Occipital lobe (tissue), 2 donors: Measurements from ENCODE around the gene TTC7B. TPM values are rescaled to one million over a fixed set of nuclear protein-coding genes. Genes with fewer than 3 reads are reported as not detected.
A peak's percentile ranks its signal among the peaks of the same experiment; 100 is the strongest.
"Not testable (repeated sequence)": the region's sequence is repeated elsewhere in the genome, so short reads cannot be mapped to it uniquely, and the experiment has no call there.

Source experiments
- DNase-seq: peaks from one replicate; lab custom pipeline; 2025; lab: John Stamatoyannopoulos, UW
- total RNA-seq: library from RNA; depleted of rRNA; stranded (reverse); fragments of >200 nt; gene quantifications from one replicate; pipeline ENCODE4 v1.2.3, GENCODE V29; 2014

TTC7B gene
- total RNA-seq, 1 donor from 2014 or later: 23.2 TPM

DNA sequence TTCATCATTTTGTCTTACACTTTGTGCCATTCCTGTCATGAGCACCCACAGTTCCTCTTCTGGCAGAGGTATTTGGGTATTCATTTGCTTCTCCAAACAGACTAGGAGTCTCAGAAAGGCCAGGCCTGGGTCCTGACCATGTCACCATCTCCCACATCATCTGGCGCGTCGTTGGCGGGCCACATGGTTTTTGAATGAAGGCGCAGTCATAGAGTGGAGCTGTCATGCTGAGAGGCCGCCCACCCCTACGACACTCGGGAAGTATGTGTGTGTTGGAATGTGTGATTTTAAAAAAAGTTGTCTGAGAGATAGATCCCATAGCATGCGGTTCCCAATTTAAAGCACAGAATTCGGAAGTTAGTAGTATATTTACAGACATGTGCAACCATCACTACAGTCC, 15.6 kb upstream of the TTC7B start:
- no peak for DNase-seq

DNA sequence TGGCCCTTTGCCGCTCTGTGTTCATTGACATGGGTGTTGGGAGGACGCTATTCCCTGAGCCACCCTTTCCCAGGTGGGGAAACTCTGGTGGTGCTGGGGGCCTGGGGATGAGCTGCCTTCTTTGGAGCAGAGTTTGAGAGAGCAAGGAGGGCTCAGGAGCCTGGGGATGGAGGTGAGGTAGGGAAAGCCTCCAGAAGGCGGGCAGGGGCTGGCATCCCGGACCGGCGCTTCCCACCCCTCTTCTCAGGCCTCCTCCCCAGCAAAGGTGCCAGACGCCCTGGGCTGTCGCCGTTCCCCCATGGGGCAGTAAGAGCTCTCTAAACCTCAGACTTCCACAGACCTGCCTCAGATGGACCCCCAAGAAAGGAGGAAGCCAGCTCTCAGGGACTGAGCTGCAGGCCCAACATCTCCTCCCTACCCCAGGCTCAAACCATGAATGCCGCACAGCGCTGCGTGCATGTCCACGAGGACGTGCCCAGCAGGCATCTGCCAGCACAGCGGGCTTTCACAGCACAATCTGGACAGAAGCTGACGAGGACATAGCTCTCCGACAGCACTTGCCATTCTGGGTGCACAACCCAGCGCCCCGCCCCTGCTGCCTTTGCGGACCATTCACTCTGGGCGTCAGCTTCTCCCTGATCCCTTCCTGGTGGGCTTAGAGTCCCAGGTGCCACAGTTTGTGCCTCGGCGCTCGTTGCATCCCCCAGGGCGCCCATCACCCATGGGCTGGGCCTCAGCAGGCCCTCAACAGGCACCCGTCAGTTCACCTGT, 14.9 kb upstream of the TTC7B start:
- DNase-seq: no peak

DNA sequence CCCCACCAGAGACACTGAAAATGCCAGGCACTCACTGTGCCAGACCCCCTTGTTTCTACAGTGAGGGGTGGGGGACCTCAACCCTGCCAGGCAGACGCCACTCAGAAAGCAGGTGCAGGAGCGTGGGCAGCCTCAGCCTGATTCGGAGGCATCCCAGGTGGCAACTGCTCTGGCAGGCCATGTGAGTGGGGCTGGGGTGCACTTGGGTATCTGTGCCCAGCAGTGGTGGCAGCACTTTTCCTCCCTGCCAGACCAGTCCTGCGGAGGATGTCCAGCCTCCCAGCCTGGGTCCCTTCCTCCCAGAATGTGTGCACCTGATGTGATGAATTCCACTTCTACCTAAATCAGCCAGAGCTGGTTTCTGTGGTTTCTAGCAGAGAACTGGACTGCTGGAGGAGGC, 13.4 kb upstream of the TTC7B start:
- no peak for DNase-seq

DNA sequence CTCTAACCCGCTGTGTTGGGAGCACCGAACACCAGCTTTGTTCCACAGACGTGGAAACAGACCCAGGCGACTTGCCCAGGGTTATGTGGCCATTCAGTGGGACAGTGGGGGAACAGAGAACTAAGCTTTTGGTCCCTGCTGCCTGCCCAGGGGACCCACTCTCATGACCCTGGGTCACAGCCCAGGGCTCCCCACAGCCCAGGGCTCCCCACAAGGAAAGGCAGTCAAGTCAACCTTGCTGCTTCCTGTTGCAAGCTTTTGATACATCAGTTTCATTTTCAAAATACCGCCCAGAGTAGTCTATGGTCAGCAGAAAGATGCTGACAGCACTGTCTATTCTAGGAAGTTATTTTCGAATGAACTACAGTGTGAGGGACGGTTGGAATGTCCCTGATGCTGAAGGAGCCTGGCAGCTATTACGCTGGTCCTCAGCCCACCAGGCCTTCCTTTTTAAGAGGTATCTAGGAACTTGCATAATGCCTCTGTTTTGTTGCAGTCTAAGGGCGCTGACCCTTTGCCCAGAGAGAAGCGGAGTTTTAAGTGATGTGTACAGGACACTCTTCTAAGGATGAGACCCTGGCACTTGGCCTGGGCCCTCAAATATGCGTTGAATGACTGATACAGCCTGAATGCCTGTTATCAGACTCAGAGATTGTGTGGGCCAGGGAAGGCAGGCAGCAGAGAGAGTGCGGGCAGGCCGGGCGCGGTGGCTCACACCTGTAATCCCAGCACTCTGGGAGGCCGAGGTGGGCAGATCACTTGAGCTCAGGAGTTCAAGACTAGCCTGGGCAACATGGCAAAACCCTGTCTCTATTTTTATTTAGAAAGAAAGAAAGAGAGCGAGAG, 12.6 kb upstream of the TTC7B start:
- DNase-seq: no peak

DNA sequence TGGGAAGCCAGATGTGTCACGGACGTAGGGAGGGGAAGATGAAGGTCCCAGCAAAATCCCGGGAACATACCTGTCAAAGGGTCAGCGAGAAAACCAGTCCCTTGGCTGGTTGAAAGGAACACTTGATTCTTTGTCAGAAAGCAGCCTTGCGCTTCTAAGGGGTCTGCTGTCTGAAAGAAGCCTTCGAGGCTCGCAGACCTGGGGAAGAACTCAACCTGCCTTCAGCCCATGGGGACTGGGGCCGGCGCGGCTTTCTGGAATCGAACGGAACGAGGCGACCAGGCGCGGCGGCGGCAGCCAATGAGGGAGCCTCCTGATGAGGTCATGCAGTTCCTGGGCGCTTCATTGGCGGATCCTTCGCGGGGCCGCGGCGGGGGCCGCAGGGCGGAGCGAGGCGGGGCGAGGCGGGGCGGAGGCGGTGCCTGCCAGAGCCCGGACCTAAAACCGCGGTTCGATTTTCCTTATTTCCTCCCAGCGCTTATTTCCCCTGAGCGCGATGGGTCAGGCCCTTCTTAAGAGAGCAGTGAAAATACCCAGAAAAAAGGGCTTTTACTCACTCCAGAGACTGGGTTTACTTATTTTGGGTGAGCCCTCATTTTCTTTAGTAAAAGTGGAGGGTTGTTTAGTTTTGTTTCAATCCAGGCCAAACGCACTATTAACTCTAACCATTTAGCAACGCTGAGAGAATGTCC, 11.8 kb upstream of the TTC7B start:
- peak; percentile 93 for DNase-seq

DNA sequence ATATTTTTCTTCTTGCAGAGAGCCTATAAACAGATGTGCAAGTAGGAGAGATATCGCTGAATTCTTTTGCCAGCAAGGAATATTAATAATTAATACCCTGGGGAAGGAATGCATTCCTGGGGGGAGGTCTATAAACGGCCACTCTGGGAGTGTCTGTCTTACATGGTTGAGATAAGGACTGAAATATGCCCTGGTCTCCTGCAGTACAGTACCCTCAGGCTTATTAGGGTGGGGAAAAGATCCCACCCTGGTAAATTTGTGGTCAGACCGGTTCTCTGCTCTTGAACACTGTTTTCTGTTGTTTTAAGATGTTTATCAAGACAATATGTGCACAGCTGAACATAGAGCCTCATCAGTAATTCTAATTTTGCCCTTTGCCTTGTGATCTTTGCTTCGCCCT, 7.3 kb upstream of the TTC7B start:
- DNase-seq: not testable (repeated sequence)

DNA sequence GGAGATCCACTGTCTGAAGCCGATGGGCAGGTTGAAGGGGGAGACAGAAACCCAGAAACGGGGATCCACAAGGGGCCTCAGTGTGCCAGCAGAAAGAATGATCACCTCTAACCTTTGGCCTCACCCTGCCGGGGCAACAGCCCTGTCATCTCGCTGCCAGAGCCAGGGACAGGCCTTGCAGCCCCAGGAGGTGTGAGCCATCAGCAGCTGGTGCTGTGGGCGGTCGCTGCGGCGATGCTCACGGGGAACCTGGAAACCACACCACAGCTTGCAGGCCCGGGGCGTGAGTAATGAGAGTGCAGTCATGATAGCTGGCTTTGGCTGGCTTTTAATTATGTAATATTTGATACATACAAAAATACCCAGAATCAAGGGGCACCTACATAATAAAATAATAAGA, 4.7 kb upstream of the TTC7B start:
- DNase-seq: peak; percentile 48

DNA sequence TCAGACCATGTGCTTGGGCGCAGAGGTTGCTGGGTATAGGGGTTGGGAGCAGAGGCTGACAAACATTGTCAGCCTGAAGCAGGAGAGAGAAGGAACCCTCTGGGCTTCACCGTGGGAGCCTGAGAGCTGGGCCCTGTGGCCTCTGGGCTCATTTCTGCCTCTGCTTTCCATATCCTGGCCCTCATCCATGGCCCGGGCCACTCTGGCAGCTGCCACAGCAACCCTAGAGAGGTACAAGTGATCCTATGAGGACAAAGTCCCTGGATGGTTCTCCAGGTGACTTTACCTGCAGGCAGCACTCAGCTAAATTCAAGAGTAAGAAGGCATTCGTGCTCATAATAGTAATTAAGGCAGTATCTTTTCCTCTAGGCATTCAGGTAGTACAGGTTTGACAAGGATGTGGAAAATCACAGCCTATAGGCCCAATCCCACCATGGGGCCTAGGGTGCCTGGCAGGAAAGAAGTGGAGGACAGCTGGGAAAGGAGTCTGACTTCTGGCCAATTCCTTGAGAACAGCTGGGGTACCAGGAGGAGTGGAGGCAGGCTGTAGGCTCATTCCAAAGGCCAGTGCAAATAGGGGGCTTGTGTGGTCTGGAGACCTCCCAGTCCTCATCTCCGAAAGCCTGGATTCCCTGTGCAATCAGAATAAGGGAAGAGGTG, 3.6 kb upstream of the TTC7B start:
- DNase-seq: no peak

DNA sequence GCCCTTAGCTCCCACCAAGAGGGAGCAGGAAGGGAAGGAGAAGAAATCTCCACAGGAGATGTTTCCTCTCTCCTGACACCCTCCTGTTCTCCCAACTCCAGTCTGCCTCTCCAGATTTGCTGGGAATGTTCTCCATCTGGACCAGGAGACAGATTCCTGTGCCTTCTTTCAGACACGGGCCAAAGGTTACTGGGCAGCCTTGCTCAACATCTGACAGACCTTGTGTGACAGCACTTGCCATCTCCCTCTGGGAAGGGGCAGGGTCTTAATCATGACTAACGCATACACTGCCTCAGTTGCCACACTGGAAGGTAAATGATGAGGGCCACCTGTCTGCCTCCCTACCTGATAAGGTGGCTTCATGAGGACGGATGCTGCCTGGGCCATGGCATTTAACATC, 2.5 kb upstream of the TTC7B start:
- DNase-seq: no peak

DNA sequence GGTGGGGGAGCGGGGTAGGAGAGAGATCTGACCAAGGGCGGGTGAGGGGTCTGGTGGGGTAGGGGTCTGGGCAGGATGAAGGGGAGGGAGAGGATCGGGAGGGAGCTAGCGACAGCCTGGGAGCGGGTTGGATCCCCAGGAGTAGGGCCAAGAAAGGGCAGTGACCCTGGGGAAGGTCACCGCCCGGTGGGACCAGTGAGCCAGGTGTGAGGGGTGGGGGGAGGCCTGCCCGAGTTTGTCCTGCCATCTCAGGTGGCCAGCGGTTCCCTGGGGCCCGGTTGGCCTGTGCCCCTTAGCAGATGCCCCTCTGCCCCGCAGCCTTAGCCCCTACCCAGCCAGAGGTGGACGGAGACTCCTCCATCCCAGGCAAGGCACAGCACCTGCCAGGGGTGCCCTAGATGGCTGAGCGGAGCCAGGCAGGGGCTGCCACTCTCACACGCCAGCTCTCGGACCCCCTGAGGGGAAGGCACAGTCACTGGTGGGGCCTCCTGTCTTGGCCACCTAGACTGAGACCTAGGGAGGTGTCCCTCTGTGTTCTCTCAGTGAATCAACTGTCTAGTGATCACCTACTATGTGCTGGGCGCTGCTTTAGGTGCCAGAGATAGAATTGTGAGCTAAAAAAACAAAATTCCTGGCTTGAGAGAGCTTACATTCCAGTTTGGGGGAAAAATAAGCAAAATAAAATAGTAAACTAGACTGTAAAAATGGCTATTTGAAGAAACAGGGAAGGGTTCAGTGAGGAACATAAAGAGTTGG, 629 bp upstream of the TTC7B start:
- DNase-seq: no peak

DNA sequence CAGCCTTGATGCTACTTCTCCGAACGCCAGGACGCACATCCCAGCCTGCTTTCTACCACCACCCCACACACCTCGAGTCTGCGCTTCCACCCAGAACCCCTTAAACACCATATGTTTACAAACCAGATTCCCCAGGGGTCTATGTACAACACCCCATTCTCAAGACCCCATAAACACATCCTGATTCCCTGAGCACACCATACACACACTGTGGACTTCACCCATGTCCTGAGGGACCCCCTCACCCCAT, 733 bp downstream of the TTC7B start:
- no peak for DNase-seq

DNA sequence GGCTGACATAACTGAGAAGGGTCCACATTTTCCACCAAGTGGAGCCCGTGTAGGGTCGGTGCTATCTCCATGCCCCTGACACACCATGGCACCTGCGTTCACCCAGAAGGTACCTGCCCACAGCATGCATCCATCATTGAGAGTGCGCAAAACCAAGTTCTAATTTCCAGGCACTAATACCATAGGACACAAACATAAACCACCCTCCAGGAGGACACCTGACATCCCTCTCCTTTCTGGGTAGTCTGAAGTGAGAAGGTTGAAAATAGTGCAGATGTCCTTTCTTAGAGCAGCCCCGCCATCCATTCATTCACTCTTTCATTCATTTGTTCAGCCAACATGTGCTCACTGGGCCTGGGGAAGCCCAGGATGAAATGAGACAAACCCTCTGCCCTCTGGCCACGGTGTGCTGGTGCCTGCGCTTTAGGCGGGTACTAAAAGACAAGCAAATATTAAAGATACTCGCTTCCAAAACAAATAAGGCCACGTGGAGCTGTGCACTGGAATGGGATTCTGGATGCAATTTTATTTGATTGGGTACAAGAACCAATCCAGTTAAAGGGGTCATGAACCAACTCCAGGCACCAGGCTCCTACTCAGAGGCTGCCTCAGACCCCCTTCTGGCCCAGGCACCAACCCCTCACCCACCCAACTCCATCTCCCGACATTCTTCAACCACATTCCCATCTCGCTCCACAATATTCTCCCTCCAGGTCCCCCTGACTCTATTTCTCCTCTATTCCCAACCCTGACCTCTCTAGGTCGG, 1.2 kb downstream of the TTC7B start:
- no peak for DNase-seq

DNA sequence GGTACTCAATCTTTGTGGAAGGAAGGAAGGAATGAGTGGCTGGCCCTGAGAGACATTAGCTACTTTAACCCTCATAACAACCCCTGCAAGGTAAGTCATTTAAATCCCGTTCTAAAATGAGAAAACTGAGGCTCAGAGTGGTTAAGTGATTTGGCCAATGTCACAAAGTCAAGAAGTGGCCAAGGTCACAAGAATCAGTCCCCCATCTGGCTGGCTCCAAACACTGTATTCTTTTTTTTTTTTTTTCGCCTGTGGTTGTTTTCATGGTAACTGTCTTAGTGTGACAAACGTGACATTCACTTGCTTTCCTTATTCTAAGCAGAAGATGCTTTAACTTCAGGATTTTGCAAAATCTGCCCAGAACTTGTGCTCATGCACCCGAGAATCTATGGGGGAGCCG, 2.8 kb downstream of the TTC7B start:
- DNase-seq: no peak

DNA sequence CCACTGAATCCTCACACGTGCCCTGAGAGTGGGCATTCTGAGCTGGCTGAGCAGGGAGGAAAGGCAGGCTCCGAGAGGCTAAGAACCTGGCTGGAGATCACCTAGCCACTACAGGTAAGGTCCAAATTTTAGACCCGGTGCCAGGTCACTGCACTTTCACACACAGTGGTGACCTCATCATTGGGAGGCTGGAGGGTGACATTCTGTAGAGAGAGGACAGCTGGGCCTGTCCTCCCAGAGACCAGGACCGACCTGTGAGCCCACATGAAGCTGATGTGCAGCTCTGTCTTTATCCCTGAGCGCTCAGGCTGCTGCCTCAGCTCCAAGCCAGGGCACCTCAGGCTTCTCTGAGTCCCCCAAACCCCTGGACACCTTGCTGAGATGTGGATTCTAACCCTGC, 4.1 kb downstream of the TTC7B start:
- no peak for DNase-seq

DNA sequence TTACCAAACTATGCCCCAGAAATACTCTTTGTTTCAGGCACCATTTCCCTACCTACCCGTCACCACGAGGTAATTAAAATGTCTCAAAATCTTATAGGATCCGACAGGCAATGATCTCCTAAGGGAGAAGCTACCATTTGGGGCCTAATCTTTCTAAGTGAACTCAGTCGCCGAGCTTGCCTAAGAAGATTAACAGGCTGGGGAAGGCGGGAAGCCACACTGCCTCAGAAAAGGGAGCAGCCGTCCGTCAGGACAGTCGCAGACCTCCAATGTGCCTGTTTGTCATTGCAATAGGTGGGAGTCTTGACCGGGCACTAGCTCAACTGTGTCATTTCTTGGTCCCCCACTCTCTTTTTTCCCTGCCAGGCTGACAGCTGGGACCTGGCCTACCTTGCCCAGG, 4.6 kb downstream of the TTC7B start:
- no peak for DNase-seq

DNA sequence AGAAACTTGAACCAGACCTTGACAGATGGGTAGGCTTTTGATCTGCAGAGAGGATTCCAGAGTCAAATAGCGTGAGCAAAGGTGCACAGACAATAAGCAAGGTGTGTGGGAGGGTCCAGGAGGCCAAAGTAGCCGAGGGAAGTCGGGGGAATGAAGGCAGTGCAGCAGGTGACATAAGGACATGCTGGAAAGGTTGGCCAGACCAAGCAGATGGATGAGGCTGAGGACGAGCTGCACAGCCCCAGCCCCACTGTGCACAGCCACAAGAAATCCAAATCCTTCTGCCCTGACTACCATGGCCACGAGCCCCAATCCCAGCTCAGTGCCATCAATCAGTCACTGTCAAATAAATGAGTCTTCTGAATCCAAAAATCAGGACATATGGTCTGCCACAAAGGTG, 5.4 kb downstream of the TTC7B start:
- no peak for DNase-seq

DNA sequence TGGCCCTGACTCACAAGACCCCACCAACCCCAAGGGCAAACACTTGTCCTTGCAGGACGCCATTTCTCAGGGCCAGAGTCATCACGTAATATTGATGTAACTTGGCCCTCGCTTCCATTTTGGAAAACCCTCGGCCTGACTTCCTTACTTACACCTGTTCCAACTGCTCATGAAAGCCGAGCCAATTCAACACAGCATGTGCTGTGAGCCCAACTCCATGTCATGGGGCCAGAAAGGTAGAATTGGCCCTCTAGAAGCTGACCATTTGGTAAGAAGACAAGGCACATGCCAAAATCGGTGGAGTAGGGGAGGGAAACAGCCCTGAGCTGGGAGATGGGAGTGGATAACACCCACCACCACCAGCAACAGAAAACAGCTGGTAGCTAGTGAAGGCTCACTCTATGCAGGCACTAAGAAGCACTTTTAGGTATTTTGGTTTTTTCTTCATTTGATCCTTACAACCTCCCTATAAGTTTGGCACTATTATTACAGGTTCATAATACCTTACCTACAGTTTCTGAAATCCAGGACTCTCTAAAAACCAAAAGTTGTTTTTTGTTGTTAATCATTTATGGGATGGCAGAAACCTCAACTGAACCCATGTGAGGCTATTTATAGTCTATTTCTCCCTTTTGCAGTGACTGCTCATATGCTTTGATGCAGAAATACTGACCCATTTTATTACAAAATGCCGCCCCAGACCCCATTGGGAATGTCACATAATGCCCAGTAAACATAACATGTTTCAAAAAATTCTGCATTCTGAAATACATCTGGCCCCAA, 6.5 kb downstream of the TTC7B start:
- no peak for DNase-seq

DNA sequence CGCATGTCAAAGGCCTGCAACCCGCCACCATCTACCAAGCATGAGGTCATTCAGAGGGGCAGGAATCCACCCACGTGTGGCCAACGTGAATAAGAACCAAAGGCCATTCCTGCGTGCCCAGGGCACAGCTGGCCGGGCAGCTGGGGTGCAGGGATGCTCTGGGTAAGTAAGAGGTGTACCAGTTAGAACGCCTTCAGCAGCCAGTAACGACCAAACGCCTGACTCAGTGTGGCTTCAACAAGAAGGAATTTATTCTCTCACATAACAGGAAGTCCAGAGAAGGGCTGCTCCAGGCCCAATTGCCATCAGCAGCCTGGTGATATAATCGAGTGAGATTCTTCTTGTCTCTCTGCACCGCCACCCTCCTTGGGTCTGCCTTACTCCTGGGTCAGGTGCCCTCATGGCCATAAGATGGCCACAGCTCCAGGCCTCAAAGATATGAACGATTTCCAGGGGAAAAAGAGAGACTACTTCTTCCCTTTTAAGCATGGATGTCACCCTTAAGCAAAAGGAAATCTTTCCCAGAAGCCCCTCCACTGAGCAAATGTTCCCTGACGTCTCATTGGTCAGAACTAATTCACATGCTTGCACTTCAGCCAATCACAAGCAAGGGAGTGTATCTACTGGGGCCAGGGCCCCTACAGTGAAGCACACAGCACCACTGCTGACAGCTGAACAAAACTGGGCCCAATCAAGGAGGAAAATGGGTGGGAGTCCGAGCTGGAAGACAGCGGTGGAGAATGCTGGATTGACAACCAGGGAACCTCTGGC, 7.3 kb downstream of the TTC7B start:
- no peak for DNase-seq

DNA sequence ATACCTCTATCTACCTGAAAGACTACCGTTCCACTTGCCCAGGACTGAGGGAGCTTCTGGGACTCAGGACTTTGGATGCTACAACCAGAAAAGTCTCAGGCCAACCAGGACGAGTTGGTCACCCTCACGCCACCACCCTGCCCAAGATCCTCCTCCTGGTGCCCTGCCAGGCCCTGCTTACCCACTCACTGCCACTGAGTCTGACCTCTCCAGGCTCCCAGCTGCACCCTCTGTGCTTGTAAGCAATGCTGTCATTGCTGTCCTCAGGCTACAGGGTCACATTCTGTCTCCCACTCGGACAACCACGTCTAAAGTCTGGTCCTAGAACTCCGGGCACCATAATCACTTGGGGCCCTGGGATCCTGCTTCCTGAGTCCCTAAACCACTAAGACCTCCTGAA, 9.2 kb downstream of the TTC7B start:
- no peak for DNase-seq
